ENCODE measurements around the gene SLC49A3.
"Not testable (repeated sequence)": the region's sequence is repeated elsewhere in the genome, so short reads cannot be mapped to it uniquely, and the experiment has no call there.

DNA sequence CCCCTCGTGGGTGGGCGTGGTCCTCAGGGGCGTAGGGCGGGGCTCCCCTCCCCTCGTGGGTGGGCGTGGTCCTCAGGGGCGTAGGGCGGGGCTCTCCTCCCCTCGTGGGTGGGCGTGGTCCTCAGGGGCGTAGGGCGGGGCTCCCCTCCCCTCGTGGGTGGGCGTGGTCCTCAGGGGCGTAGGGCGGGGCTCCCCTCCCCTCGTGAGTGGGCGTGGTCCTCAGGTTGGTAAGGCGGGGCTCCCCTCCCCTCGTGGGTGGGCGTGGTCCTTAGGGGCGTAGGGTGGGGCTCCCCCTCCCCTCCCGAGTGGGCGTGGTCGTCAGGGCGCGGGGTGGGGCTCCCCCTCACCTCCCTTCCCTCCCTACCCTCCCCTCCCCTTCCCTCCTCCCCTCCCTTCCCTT lies 43.0 kb upstream of the SLC49A3 start:
- TF ChIP-seq, protein P1, sequence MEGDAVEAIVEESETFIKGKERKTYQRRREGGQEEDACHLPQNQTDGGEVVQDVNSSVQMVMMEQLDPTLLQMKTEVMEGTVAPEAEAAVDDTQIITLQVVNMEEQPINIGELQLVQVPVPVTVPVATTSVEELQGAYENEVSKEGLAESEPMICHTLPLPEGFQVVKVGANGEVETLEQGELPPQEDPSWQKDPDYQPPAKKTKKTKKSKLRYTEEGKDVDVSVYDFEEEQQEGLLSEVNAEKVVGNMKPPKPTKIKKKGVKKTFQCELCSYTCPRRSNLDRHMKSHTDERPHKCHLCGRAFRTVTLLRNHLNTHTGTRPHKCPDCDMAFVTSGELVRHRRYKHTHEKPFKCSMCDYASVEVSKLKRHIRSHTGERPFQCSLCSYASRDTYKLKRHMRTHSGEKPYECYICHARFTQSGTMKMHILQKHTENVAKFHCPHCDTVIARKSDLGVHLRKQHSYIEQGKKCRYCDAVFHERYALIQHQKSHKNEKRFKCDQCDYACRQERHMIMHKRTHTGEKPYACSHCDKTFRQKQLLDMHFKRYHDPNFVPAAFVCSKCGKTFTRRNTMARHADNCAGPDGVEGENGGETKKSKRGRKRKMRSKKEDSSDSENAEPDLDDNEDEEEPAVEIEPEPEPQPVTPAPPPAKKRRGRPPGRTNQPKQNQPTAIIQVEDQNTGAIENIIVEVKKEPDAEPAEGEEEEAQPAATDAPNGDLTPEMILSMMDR (conservative IDR thresholded peaks at IDR 0.05; ENCODE audit: low read depth, low read length), result not testable (repeated sequence)
- not testable (repeated sequence) for TF ChIP-seq EZH2 (IDR thresholded peaks at IDR 0.05; ENCODE audit: borderline replicate concordance, low read depth, low read length, poor library complexity, severe bottlenecking)

All from A673 (cell line).